K562 (cell line): ENCODE data around the gene SCAMP3. TPM values are rescaled to one million over a fixed set of nuclear protein-coding genes. Genes with fewer than 3 reads are reported as not detected.

ENCODE experiments used
- BCL6 ChIP-seq: fragments of 250-450 bp; sonication (Bioruptor Pico); IDR thresholded peaks from 2 replicates; pipeline ENCODE4 v1.4.0; 2020
- CREM ChIP-seq: IDR thresholded peaks from 2 replicates; pipeline ENCODE4 v1.6.1; 2014; ENCODE audit warnings: antibody characterized with exemption, low read depth
- DNMT1 ChIP-seq: fragments of 450-650 bp; IDR thresholded peaks from 2 replicates; pipeline ENCODE4 v1.6.1; 2016; ENCODE audit warnings: antibody characterized with exemption, mild to moderate bottlenecking
- MCM7 ChIP-seq, 2 experiments: fragments of 450-650 bp; IDR thresholded peaks; 2 replicates each; pipeline ENCODE4 v1.6.1; 2016 to 2018
- MTA2 ChIP-seq: fragments of 450-650 bp; IDR thresholded peaks from 2 replicates; pipeline ENCODE4 v1.6.1; 2016; ENCODE audit warnings: low read depth
- SPI1 ChIP-seq: IDR thresholded peaks from 2 replicates; pipeline ENCODE4 v1.6.1; 2011; ENCODE audit warnings: low read depth, low read length, control low read depth, borderline replicate concordance
- polyA plus RNA-seq, 8 experiments: library from polyadenylated mRNA; depleted of rRNA in 4 of 8; stranded (reverse) in 5 of 8; unstranded in 3 of 8; fragments of >200 nt; fragmentation: Nextera tagmentation in 2 of 8; fragmentation: Illumina TruSeq in 1 of 8; extraction: Ambion mirVana in 2 of 8; extraction: Trizol in 1 of 8; gene quantifications; 2 replicates each; pipeline versions ENCODE4 v1.2.1 to v1.2.3, GENCODE V29; 2011 to 2014; ENCODE audit warnings: inconsistent platforms in 1 of 8, missing spikeins in 1 of 8
- total RNA-seq, 7 experiments: library from RNA; depleted of rRNA in 6 of 7; stranded (reverse); fragments of >200 nt in 6 of 7; fragmentation: Illumina TruSeq in 2 of 7; extraction: Trizol in 2 of 7; gene quantifications; 2 replicates each; pipeline versions ENCODE4 v1.2.1 to v1.2.3, GENCODE V29; 2011 to 2021; ENCODE audit warnings: low replicate concordance in 1 of 7
- TF ChIP-seq, protein P1 (sequence below): sonication (generic); formaldehyde crosslinking; IDR thresholded peaks from 2 replicates; pipeline ENCODE4 v1.8.1; 2023; ENCODE audit warnings: mild to moderate bottlenecking, missing genetic modification reagents
- TF ChIP-seq, protein P2 (sequence below): fragments of 200-800 bp; sonication (Bioruptor generic); IDR thresholded peaks from 2 replicates; pipeline ENCODE4 v1.6.1; 2017; ENCODE audit warnings: missing genetic modification characterization, missing compliant biosample characterization
- TF ChIP-seq, protein P3 (sequence below), 2 experiments: fragments of 450-650 bp in 1 of 2; sonication (generic) in 1 of 2; formaldehyde crosslinking in 1 of 2; IDR thresholded peaks; 2 replicates each; pipeline versions ENCODE4 v1.7.1 to v1.9.0; 2016 to 2022; ENCODE audit warnings: inconsistent platforms in 1 of 2, mild to moderate bottlenecking in 1 of 2, missing genetic modification reagents in 1 of 2
- TF ChIP-seq, protein P4 (sequence below): fragments of 250-450 bp; sonication (Bioruptor Pico); IDR thresholded peaks from 2 replicates; pipeline ENCODE4 v1.5.0; 2020; ENCODE audit warnings: mild to moderate bottlenecking

Gene SCAMP3
- total and polyA plus RNA-seq, 9 of the 15 experiments (the other 6 are each of a cell fraction or from before 2014, with no cell fraction given): 14.2 to 131 (median 86.1) TPM

DNA sequence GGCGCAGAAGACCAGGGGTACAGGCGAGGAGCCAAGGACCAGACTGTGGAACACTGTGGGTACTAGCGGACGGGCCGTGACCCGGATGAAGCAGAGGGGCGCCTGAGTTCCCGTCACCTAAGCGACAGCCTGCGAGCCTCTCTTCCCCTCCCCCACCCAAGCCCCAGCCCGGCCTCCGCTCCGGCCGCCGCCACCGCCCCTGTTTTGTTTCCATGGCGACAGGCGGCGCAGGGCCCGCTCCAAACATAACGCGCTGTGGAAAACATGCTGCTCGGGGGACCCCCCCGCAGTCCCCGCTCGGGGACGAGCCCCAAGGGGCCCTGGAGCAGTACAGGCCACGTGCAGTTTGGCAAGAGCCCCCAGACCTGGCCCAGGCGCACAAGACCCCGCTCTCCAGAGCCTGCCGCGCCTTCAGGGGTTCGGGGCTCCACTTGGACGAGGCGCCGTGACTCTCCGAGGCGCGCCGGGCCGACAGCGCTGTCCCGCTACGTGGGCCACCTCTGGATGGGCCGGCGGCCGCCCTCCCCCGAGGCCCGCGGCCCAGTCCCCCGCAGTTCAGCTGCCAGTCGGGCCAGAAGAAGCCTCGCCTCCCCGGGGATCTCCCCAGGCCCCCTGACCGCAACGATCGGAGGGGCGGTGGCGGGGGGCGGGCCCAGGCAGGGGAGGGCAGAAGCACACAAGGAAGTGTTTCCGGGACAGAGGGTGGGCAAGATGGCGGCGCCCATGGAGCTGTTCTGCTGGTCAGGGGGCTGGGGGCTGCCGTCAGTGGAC is 53.4 kb downstream of the SCAMP3 start, which contains the start of gene MTX1 (continued):
- TF ChIP-seq, protein P1, sequence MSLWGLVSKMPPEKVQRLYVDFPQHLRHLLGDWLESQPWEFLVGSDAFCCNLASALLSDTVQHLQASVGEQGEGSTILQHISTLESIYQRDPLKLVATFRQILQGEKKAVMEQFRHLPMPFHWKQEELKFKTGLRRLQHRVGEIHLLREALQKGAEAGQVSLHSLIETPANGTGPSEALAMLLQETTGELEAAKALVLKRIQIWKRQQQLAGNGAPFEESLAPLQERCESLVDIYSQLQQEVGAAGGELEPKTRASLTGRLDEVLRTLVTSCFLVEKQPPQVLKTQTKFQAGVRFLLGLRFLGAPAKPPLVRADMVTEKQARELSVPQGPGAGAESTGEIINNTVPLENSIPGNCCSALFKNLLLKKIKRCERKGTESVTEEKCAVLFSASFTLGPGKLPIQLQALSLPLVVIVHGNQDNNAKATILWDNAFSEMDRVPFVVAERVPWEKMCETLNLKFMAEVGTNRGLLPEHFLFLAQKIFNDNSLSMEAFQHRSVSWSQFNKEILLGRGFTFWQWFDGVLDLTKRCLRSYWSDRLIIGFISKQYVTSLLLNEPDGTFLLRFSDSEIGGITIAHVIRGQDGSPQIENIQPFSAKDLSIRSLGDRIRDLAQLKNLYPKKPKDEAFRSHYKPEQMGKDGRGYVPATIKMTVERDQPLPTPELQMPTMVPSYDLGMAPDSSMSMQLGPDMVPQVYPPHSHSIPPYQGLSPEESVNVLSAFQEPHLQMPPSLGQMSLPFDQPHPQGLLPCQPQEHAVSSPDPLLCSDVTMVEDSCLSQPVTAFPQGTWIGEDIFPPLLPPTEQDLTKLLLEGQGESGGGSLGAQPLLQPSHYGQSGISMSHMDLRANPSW (CRISPR knock-in tag): no peak
- TF ChIP-seq SPI1: no peak
- TF ChIP-seq, protein P2, sequence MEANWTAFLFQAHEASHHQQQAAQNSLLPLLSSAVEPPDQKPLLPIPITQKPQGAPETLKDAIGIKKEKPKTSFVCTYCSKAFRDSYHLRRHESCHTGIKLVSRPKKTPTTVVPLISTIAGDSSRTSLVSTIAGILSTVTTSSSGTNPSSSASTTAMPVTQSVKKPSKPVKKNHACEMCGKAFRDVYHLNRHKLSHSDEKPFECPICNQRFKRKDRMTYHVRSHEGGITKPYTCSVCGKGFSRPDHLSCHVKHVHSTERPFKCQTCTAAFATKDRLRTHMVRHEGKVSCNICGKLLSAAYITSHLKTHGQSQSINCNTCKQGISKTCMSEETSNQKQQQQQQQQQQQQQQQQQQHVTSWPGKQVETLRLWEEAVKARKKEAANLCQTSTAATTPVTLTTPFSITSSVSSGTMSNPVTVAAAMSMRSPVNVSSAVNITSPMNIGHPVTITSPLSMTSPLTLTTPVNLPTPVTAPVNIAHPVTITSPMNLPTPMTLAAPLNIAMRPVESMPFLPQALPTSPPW (CRISPR knock-in tag): peak; percentile 98
- no peak for TF ChIP-seq MCM7 (IDR thresholded peaks at IDR 0.05)
- TF ChIP-seq DNMT1: no peak
- TF ChIP-seq, protein P3, sequence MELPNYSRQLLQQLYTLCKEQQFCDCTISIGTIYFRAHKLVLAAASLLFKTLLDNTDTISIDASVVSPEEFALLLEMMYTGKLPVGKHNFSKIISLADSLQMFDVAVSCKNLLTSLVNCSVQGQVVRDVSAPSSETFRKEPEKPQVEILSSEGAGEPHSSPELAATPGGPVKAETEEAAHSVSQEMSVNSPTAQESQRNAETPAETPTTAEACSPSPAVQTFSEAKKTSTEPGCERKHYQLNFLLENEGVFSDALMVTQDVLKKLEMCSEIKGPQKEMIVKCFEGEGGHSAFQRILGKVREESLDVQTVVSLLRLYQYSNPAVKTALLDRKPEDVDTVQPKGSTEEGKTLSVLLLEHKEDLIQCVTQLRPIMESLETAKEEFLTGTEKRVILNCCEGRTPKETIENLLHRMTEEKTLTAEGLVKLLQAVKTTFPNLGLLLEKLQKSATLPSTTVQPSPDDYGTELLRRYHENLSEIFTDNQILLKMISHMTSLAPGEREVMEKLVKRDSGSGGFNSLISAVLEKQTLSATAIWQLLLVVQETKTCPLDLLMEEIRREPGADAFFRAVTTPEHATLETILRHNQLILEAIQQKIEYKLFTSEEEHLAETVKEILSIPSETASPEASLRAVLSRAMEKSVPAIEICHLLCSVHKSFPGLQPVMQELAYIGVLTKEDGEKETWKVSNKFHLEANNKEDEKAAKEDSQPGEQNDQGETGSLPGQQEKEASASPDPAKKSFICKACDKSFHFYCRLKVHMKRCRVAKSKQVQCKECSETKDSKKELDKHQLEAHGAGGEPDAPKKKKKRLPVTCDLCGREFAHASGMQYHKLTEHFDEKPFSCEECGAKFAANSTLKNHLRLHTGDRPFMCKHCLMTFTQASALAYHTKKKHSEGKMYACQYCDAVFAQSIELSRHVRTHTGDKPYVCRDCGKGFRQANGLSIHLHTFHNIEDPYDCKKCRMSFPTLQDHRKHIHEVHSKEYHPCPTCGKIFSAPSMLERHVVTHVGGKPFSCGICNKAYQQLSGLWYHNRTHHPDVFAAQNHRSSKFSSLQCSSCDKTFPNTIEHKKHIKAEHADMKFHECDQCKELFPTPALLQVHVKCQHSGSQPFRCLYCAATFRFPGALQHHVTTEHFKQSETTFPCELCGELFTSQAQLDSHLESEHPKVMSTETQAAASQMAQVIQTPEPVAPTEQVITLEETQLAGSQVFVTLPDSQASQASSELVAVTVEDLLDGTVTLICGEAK (IDR thresholded peaks at IDR 0.05): peak; percentile 86
- TF ChIP-seq, protein P3 (CRISPR knock-in tag; IDR thresholded peaks at IDR 0.05): no peak
- TF ChIP-seq, protein P4, sequence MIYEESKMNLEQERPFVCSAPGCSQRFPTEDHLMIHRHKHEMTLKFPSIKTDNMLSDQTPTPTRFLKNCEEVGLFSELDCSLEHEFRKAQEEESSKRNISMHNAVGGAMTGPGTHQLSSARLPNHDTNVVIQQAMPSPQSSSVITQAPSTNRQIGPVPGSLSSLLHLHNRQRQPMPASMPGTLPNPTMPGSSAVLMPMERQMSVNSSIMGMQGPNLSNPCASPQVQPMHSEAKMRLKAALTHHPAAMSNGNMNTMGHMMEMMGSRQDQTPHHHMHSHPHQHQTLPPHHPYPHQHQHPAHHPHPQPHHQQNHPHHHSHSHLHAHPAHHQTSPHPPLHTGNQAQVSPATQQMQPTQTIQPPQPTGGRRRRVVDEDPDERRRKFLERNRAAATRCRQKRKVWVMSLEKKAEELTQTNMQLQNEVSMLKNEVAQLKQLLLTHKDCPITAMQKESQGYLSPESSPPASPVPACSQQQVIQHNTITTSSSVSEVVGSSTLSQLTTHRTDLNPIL (CRISPR knock-in tag): no peak
- TF ChIP-seq MTA2: peak; percentile 41
- TF ChIP-seq CREM: peak; percentile 97
- TF ChIP-seq BCL6 (CRISPR knock-in tag): no peak
